Panc1 (cell line): ENCODE data around the gene WNT7B. TPM values are rescaled to one million over a fixed set of nuclear protein-coding genes. Genes with fewer than 3 reads are reported as not detected.

ENCODE experiments used
- ATAC-seq: fragments of 200-7000 bp; cut with Tn5 transposase; 2 replicates; pipeline ENCODE4 v1.9.1; 2020; ENCODE audit warnings: mild to moderate bottlenecking, moderate library complexity
- BruUV-seq: library from RNA; stranded (reverse); fragments of 400-500 nt; replicated peaks from 2 replicates; lab custom pipeline; 2021; lab: Mats Ljungman, UMichigan
- CTCF ChIA-PET: fragments of 300-600 bp; sonication (Branson Sonifier 250); formaldehyde crosslinking; loops from one replicate; lab custom pipeline; 2022; ENCODE audit warnings: antibody characterized with exemption; lab: Charles Lee
- POLR2A ChIA-PET: fragments of 300-600 bp; sonication (Branson Sonifier 250); formaldehyde crosslinking; loops from one replicate; lab custom pipeline; 2022; ENCODE audit warnings: antibody characterized with exemption; lab: Charles Lee
- DNase-seq: peaks from one replicate; pipeline ENCODE4 v3.0.0-alpha.2; 2010; ENCODE audit warnings: low read depth, low spot score
- H3K27ac ChIP-seq: 2 replicates; pipeline ENCODE4 v1.5.1; 2011; ENCODE audit warnings: mild to moderate bottlenecking, low read length, inconsistent platforms
- H3K27me3 ChIP-seq: fragments of 200-500 bp; sonication (Bioruptor generic); 2 replicates; pipeline ENCODE4 v1.6.0; 2014; ENCODE audit warnings: low read length, inconsistent platforms; ENCODE audit not compliant: control insufficient read depth, insufficient read depth
- H3K36me3 ChIP-seq: fragments of 200-500 bp; sonication (Bioruptor generic); 2 replicates; pipeline ENCODE4 v1.5.1; 2014; ENCODE audit warnings: inconsistent platforms, mild to moderate bottlenecking, low read length, moderate library complexity; ENCODE audit not compliant: control insufficient read depth, insufficient read depth
- H3K4me1 ChIP-seq: 2 replicates; pipeline ENCODE4 v1.5.1; 2011; ENCODE audit warnings: inconsistent platforms, mild to moderate bottlenecking, low read length, moderate library complexity; ENCODE audit not compliant: control insufficient read depth, insufficient read depth
- H3K4me3 ChIP-seq, 2 experiments: 2 replicates each; pipeline ENCODE4 v1.5.1; 2011 to 2012; ENCODE audit warnings: low read depth in 2 of 2, low read length in 2 of 2, mild to moderate bottlenecking in 2 of 2, inconsistent platforms in 1 of 2, moderate library complexity in 1 of 2
- H3K9me3 ChIP-seq: fragments of 200-500 bp; sonication (Bioruptor generic); 2 replicates; pipeline ENCODE4 v1.5.1; 2014; ENCODE audit warnings: low read depth, mild to moderate bottlenecking, inconsistent platforms, low read length, moderate library complexity; ENCODE audit not compliant: control insufficient read depth, insufficient read depth
- CTCF ChIP-seq: fragments of 450-650 bp; IDR thresholded peaks from 2 replicates; pipeline ENCODE4 v1.5.1; 2017; ENCODE audit warnings: mild to moderate bottlenecking
- POLR2AphosphoS5 ChIP-seq: IDR thresholded peaks from 2 replicates; pipeline ENCODE4 v1.6.1; 2012; ENCODE audit warnings: mild to moderate bottlenecking, low read depth, low read length, moderate library complexity
- REST ChIP-seq, 2 experiments: IDR thresholded peaks; 2 replicates each; pipeline ENCODE4 v1.6.1; 2011 to 2012; ENCODE audit warnings: low read depth in 2 of 2, control low read depth in 1 of 2, low read length in 1 of 2, mild to moderate bottlenecking in 1 of 2, moderate library complexity in 1 of 2; ENCODE audit not compliant: insufficient read depth in 1 of 2
- SIN3A ChIP-seq: IDR thresholded peaks from 2 replicates; pipeline ENCODE4 v1.6.1; 2012; ENCODE audit warnings: low read depth, mild to moderate bottlenecking, low read length, moderate library complexity, borderline replicate concordance; ENCODE audit not compliant: insufficient read depth
- TCF7L2 ChIP-seq: IDR thresholded peaks from 2 replicates; pipeline ENCODE4 v1.6.1; 2011; ENCODE audit warnings: mild to moderate bottlenecking, low read depth, low read length, inconsistent platforms
- in situ Hi-C: cut with HindIII; loops from 2 replicates; pipeline ENCODE4 v1.10.0; 2016; ENCODE audit warnings: low sequenced_read_pairs, low pct_unique_long_range_greater_than_20kb
- intact Hi-C: fragments of 100-400 bp; cut with micrococcal nuclease; formaldehyde crosslinking; loops from one replicate; pipeline ENCODE4 v1.10.0; 2022; ENCODE audit not compliant: unreplicated experiment
- total RNA-seq: library from RNA; stranded (reverse); gene quantifications from one replicate; pipeline ENCODE4 v1.2.1, GENCODE V29; 2021; ENCODE audit not compliant: unreplicated experiment

WNT7B gene
- total RNA-seq, 1 experiment from 2014 or later: 52.1 TPM

- H3K4me3 ChIP-seq: no peak overlapping the region
- CTCF ChIA-PET: no interaction called here
- DNase-seq (no peak), ATAC-seq (no peak)
- H3K36me3 ChIP-seq: no peaks in the 10 kb centered on the region
- no TSS peak for BruUV-seq
- H3K27ac ChIP-seq: peak overlapping the region; percentile 77
- no peak for TF ChIP-seq CTCF
- TF ChIP-seq POLR2AphosphoS5: no peak
- no peak for TF ChIP-seq REST (IDR thresholded peaks at IDR 0.05; ENCODE audit: insufficient read depth in 1 of 2, low read depth in 2 of 2, low read length in 1 of 2)
- no peak for TF ChIP-seq SIN3A
- TF ChIP-seq TCF7L2: no peak
- no peaks in the 10 kb centered on the region for H3K9me3 ChIP-seq
- POLR2A ChIA-PET: no interaction called here
- in situ Hi-C loops: no loop called here
- no peaks in the 10 kb centered on the region for H3K27me3 ChIP-seq
- intact Hi-C loops: loop anchor here (10.0 kb wide), 1 partner anchor 62 kb away; no protein-coding TSS in a partner anchor
- peaks cover 24% of the 10 kb centered on the region for H3K4me1 ChIP-seq
Measured at GRCh38 chr22:45927059-45927458, 49.9 kb downstream of the WNT7B start.

GRCh38 chr22:45926433-45926832, 50.5 kb downstream of the WNT7B start:
- no TSS peak for BruUV-seq
- TF ChIP-seq SIN3A (no peak), TCF7L2 (no peak), REST (IDR thresholded peaks at IDR 0.05; ENCODE audit: insufficient read depth in 1 of 2, low read depth in 2 of 2, low read length in 1 of 2) (no peak), POLR2AphosphoS5 (no peak), CTCF (no peak)
- DNase-seq: no peak
- no peaks in the 10 kb centered on the region for H3K9me3 ChIP-seq
- no peaks in the 10 kb centered on the region for H3K27me3 ChIP-seq
- H3K4me1 ChIP-seq: peaks cover 22% of the 10 kb centered on the region
- intact Hi-C loops (loop anchor here (10.0 kb wide), 1 partner anchor 62 kb away; no protein-coding TSS in a partner anchor), in situ Hi-C loops (no loop called here)
- H3K4me3 ChIP-seq: no peak overlapping the region
- peak overlapping the region; percentile 77 for H3K27ac ChIP-seq
- ChIA-PET CTCF (no interaction called here), POLR2A (no interaction called here)
- peak; percentile 38 for ATAC-seq
- no peaks in the 10 kb centered on the region for H3K36me3 ChIP-seq
